Endodermal cell (in vitro differentiated cells): Measurements from ENCODE around the gene TEF. TPM values are rescaled to one million over a fixed set of nuclear protein-coding genes. Genes with fewer than 3 reads are reported as not detected.

Experiments used
- DNase-seq: peaks from one replicate; pipeline ENCODE4 v3.0.0-alpha.2; 2017
- H3K27ac ChIP-seq: 2 replicates; pipeline ENCODE4 v1.5.1; 2013; ENCODE audit warnings: mild to moderate bottlenecking, low read depth, low read length, moderate library complexity
- H3K27me3 ChIP-seq: 2 replicates; pipeline ENCODE4 v1.6.1; 2013; ENCODE audit warnings: mild to moderate bottlenecking, low read length, moderate library complexity; ENCODE audit not compliant: insufficient read depth, control insufficient read depth, poor library complexity, severe bottlenecking
- H3K36me3 ChIP-seq: 2 replicates; pipeline ENCODE4 v1.7.0; 2013; ENCODE audit warnings: mild to moderate bottlenecking, low read length, moderate library complexity; ENCODE audit not compliant: control insufficient read depth, insufficient read depth
- H3K4me1 ChIP-seq: one replicate; pipeline ENCODE4 v1.7.0; 2013; ENCODE audit warnings: low read length; ENCODE audit not compliant: control insufficient read depth, insufficient read depth
- H3K4me3 ChIP-seq: 2 replicates; pipeline ENCODE4 v1.5.1; 2013; ENCODE audit warnings: mild to moderate bottlenecking, low read length, moderate library complexity
- H3K9ac ChIP-seq: 2 replicates; pipeline ENCODE4 v1.6.1; 2013; ENCODE audit warnings: mild to moderate bottlenecking, low read length, moderate library complexity; ENCODE audit not compliant: poor library complexity, severe bottlenecking; ENCODE audit errors: extremely low read depth
- H3K9me3 ChIP-seq: 2 replicates; pipeline ENCODE4 v1.6.1; 2013; ENCODE audit warnings: mild to moderate bottlenecking, low read length, moderate library complexity; ENCODE audit not compliant: control insufficient read depth
- H3K27ac Mint-ChIP-seq: 2 replicates; pipeline ENCODE4 v1.8.0; 2020; ENCODE audit warnings: mixed read lengths
- H3K27me3 Mint-ChIP-seq: 2 replicates; pipeline ENCODE4 v1.8.0; 2021; ENCODE audit warnings: mild to moderate bottlenecking, mixed read lengths; ENCODE audit not compliant: insufficient read depth
- H3K36me3 Mint-ChIP-seq: 2 replicates; pipeline ENCODE4 v1.8.0; 2020; ENCODE audit warnings: low read depth, mixed read lengths
- H3K4me1 Mint-ChIP-seq: 2 replicates; pipeline ENCODE4 v1.8.0; 2020; ENCODE audit warnings: mixed read lengths
- H3K4me3 Mint-ChIP-seq: 2 replicates; pipeline ENCODE4 v1.8.0; 2020; ENCODE audit warnings: mild to moderate bottlenecking, moderate library complexity, mixed read lengths
- H3K9me3 Mint-ChIP-seq: 2 replicates; pipeline ENCODE4 v1.8.0; 2020; ENCODE audit warnings: mild to moderate bottlenecking, mixed read lengths
- CTCF ChIP-seq: fragments of 200-600 bp; sonication (generic); conservative IDR thresholded peaks from 2 replicates; pipeline ENCODE4 v1.5.0; 2021; ENCODE audit warnings: antibody characterized with exemption, mild to moderate bottlenecking
- WGBS, 2 experiments: methylation state at CpG; one replicate each; pipeline versions ENCODE4 v1.1.5 to v1.1.7; 2013; ENCODE audit warnings: missing lambda C conversion rate in 2 of 2, mixed read lengths in 1 of 2; ENCODE audit not compliant: insufficient coverage in 1 of 2, insufficient read length in 1 of 2; 5-methylcytosine and 5-hydroxymethylcytosine counted together
- total RNA-seq, 2 donors: library from RNA; stranded (reverse); fragmentation: NEBNext Ultra II Directional in 1 of 2; extraction: Animal tissue kit (Norgen Biotek cat#: 25700) in 1 of 2; gene quantifications; 2 replicates in 1 of 2; 3 replicates in 1 of 2; pipeline ENCODE4 v1.2.1, GENCODE V29; 2021

Gene TEF
- total RNA-seq, 2 donors from 2014 or later: 4.7 to 7.9 TPM

GRCh38 chr22:41382610-41383009, 868 bp downstream of the TEF start:
- Histone ChIP-seq H3K4me1 (no peaks in the 10 kb centered on the region), H3K4me3 (peak overlapping the region; percentile 79), H3K36me3 (no peaks in the 10 kb centered on the region), H3K27ac (no peak overlapping the region), H3K9ac (no peak overlapping the region), H3K9me3 (no peaks in the 10 kb centered on the region), H3K27me3 (peaks cover 8% of the 10 kb centered on the region)
- peak overlapping the region; percentile 67 for H3K4me3 Mint-ChIP-seq
- TF ChIP-seq CTCF: no peak
- H3K4me1 Mint-ChIP-seq: peaks cover 6% of the 10 kb centered on the region
- H3K9me3 Mint-ChIP-seq: no peaks in the 10 kb centered on the region
- H3K27ac Mint-ChIP-seq: no peak overlapping the region
- H3K36me3 Mint-ChIP-seq: no peaks in the 10 kb centered on the region
- DNase-seq: no peak
- WGBS, 2 experiments: 53 to 82% methylated on average over 8 to 19 of the region's 19 CpGs
- peaks cover 5% of the 10 kb centered on the region for H3K27me3 Mint-ChIP-seq

GRCh38 chr22:41383085-41383484, 1.3 kb downstream of the TEF start:
- WGBS, 2 experiments: 96 to 97% methylated on average over 4 to 5 of the region's 5 CpGs

GRCh38 chr22:41384128-41384527, 2.4 kb downstream of the TEF start:
- Histone ChIP-seq H3K27ac (no peak overlapping the region), H3K27me3 (peaks cover 8% of the 10 kb centered on the region), H3K4me1 (no peaks in the 10 kb centered on the region), H3K36me3 (no peaks in the 10 kb centered on the region), H3K9ac (no peak overlapping the region), H3K4me3 (no peak overlapping the region), H3K9me3 (no peaks in the 10 kb centered on the region)
- DNase-seq: no peak
- peaks cover 5% of the 10 kb centered on the region for H3K27me3 Mint-ChIP-seq
- no peak for TF ChIP-seq CTCF
- no peak overlapping the region for H3K27ac Mint-ChIP-seq
- no peak overlapping the region for H3K4me3 Mint-ChIP-seq
- H3K9me3 Mint-ChIP-seq: no peaks in the 10 kb centered on the region
- peaks cover 5% of the 10 kb centered on the region for H3K36me3 Mint-ChIP-seq
- H3K4me1 Mint-ChIP-seq: peaks cover 6% of the 10 kb centered on the region

More at GRCh38 chr22:41383085-41383484, 1.3 kb downstream of the TEF start:
- Mint-ChIP-seq H3K27ac (no peak overlapping the region), H3K9me3 (no peaks in the 10 kb centered on the region), H3K4me1 (peaks cover 6% of the 10 kb centered on the region), H3K27me3 (peaks cover 5% of the 10 kb centered on the region), H3K4me3 (peak overlapping the region; percentile 67), H3K36me3 (no peaks in the 10 kb centered on the region)
- Histone ChIP-seq H3K27me3 (peaks cover 8% of the 10 kb centered on the region), H3K9me3 (no peaks in the 10 kb centered on the region), H3K4me3 (peak overlapping the region; percentile 79), H3K36me3 (no peaks in the 10 kb centered on the region), H3K4me1 (no peaks in the 10 kb centered on the region), H3K9ac (no peak overlapping the region), H3K27ac (no peak overlapping the region)
- TF ChIP-seq CTCF: no peak
- no peak for DNase-seq
